H9 (cell line): ENCODE measurements around the gene KCNK10. TPM values are rescaled to one million over a fixed set of nuclear protein-coding genes. Genes with fewer than 3 reads are reported as not detected.

ENCODE experiments used
- DNase-seq: peaks from one replicate; pipeline ENCODE4 v3.0.0-alpha.2; 2017
- H2AFZ ChIP-seq: one replicate; pipeline ENCODE4 v1.6.1; 2013; ENCODE audit warnings: mild to moderate bottlenecking, low read length, control low read depth, moderate library complexity
- H2AK5ac ChIP-seq: 2 replicates; pipeline ENCODE4 v1.6.1; 2013; ENCODE audit warnings: low read length, control low read depth, mixed read lengths; ENCODE audit not compliant: insufficient read length
- H2BK120ac ChIP-seq: one replicate; pipeline ENCODE4 v1.6.1; 2013; ENCODE audit warnings: low read depth, mild to moderate bottlenecking, low read length, control low read depth, inconsistent platforms; ENCODE audit not compliant: poor library complexity, severe bottlenecking
- H2BK12ac ChIP-seq: 2 replicates; pipeline ENCODE4 v1.6.1; 2013; ENCODE audit warnings: low read length, control low read depth, mixed read lengths, low read depth; ENCODE audit not compliant: insufficient read length
- H2BK15ac ChIP-seq: 2 replicates; pipeline ENCODE4 v1.6.1; 2013; ENCODE audit warnings: low read depth, low read length, control low read depth
- H2BK20ac ChIP-seq: one replicate; pipeline ENCODE4 v1.6.1; 2013; ENCODE audit warnings: low read depth, mild to moderate bottlenecking, low read length, control low read depth, inconsistent platforms; ENCODE audit not compliant: poor library complexity, severe bottlenecking
- H2BK5ac ChIP-seq: 2 replicates; pipeline ENCODE4 v1.6.1; 2013; ENCODE audit warnings: low read length, control low read depth, mixed read lengths; ENCODE audit not compliant: insufficient read length
- H3K14ac ChIP-seq: 2 replicates; pipeline ENCODE4 v1.6.1; 2013; ENCODE audit warnings: low read length, control low read depth; ENCODE audit not compliant: insufficient read depth
- H3K18ac ChIP-seq: 2 replicates; pipeline ENCODE4 v1.6.1; 2013; ENCODE audit warnings: low read depth, mild to moderate bottlenecking, mixed read lengths, low read length, control low read depth; ENCODE audit not compliant: insufficient read length
- H3K23ac ChIP-seq: 2 replicates; pipeline ENCODE4 v1.6.1; 2013; ENCODE audit warnings: low read length, control low read depth, mixed read lengths, low read depth; ENCODE audit not compliant: insufficient read length
- H3K23me2 ChIP-seq: 2 replicates; pipeline ENCODE4 v1.6.1; 2013; ENCODE audit warnings: low read depth, mild to moderate bottlenecking, mixed read lengths, low read length, control low read depth; ENCODE audit not compliant: insufficient read length, poor library complexity, severe bottlenecking
- H3K27ac ChIP-seq: 2 replicates; pipeline ENCODE4 v1.5.1; 2013; ENCODE audit warnings: low read length, control low read depth, mixed read lengths, low read depth; ENCODE audit not compliant: insufficient read length
- H3K27me3 ChIP-seq: 2 replicates; pipeline ENCODE4 v1.6.1; 2013; ENCODE audit warnings: low read length, control low read depth, inconsistent platforms; ENCODE audit not compliant: insufficient read depth
- H3K4ac ChIP-seq: 2 replicates; pipeline ENCODE4 v1.6.1; 2013; ENCODE audit warnings: low read depth, mild to moderate bottlenecking, control low read depth, inconsistent platforms, low read length, moderate library complexity
- H3K4me1 ChIP-seq: 2 replicates; pipeline ENCODE4 v1.6.1; 2013; ENCODE audit warnings: low read length, control low read depth, inconsistent platforms; ENCODE audit not compliant: insufficient read depth
- H3K4me2 ChIP-seq: 2 replicates; pipeline ENCODE4 v1.6.1; 2013; ENCODE audit warnings: low read length, control low read depth, mixed read lengths; ENCODE audit not compliant: insufficient read length, insufficient read depth
- H3K56ac ChIP-seq: 2 replicates; pipeline ENCODE4 v1.6.1; 2013; ENCODE audit warnings: low read depth, mild to moderate bottlenecking, mixed read lengths, low read length, control low read depth; ENCODE audit not compliant: insufficient read length
- H3K79me1 ChIP-seq: 2 replicates; pipeline ENCODE4 v1.6.1; 2013; ENCODE audit warnings: low read depth, mild to moderate bottlenecking, moderate library complexity, low read length, control low read depth, inconsistent platforms; ENCODE audit not compliant: insufficient read depth, poor library complexity, severe bottlenecking
- H3K79me2 ChIP-seq: 2 replicates; pipeline ENCODE4 v1.6.1; 2013; ENCODE audit warnings: low read length, control low read depth, inconsistent platforms; ENCODE audit not compliant: insufficient read depth
- H3K9ac ChIP-seq: 2 replicates; pipeline ENCODE4 v1.6.1; 2013; ENCODE audit warnings: low read length, control low read depth, mixed read lengths; ENCODE audit not compliant: insufficient read length; ENCODE audit errors: extremely low read depth
- H3K9me3 ChIP-seq: one replicate; pipeline ENCODE4 v1.6.1; 2013; ENCODE audit warnings: low read depth, low read length, inconsistent platforms; ENCODE audit not compliant: control insufficient read depth
- H3T11ph ChIP-seq: one replicate; pipeline ENCODE4 v1.6.1; 2013; ENCODE audit warnings: mild to moderate bottlenecking, low read length, control low read depth, inconsistent platforms
- H4K20me1 ChIP-seq: one replicate; pipeline ENCODE4 v1.6.1; 2013; ENCODE audit not compliant: control insufficient read depth, insufficient read length, insufficient read depth
- H4K5ac ChIP-seq: 2 replicates; pipeline ENCODE4 v1.6.1; 2013; ENCODE audit warnings: low read depth, mild to moderate bottlenecking, mixed read lengths, low read length, control low read depth; ENCODE audit not compliant: insufficient read length
- H4K8ac ChIP-seq: replicated peaks from 2 replicates; pipeline ENCODE4 v1.6.1; 2013; ENCODE audit warnings: low read length, control low read depth, mixed read lengths, low read depth; ENCODE audit not compliant: insufficient read length
- H4K91ac ChIP-seq: 2 replicates; pipeline ENCODE4 v1.6.1; 2013; ENCODE audit warnings: low read depth, mild to moderate bottlenecking, moderate library complexity, mixed read lengths, low read length, control low read depth; ENCODE audit not compliant: insufficient read length
- H3K27ac Mint-ChIP-seq, 3 experiments: 2 replicates in 2 of 3; 3 replicates in 1 of 3; pipeline ENCODE4 v1.8.0; 2020 to 2021; ENCODE audit warnings: mixed read lengths in 3 of 3, mild to moderate bottlenecking in 1 of 3, moderate library complexity in 1 of 3
- H3K27me3 Mint-ChIP-seq: 2 replicates; pipeline ENCODE4 v1.8.0; 2021; ENCODE audit warnings: low read depth, mild to moderate bottlenecking, moderate library complexity, mixed read lengths
- H3K36me3 Mint-ChIP-seq, 3 experiments: 2 replicates in 2 of 3; 3 replicates in 1 of 3; pipeline ENCODE4 v1.8.0; 2020 to 2021; ENCODE audit warnings: low read depth in 3 of 3, mixed read lengths in 3 of 3; ENCODE audit not compliant: insufficient read depth in 1 of 3
- H3K4me1 Mint-ChIP-seq, 2 experiments: 2 replicates each; pipeline ENCODE4 v1.8.0; 2020; ENCODE audit warnings: mixed read lengths in 2 of 2
- H3K4me3 Mint-ChIP-seq, 2 experiments: 2 replicates in 1 of 2; 3 replicates in 1 of 2; pipeline ENCODE4 v1.8.0; 2020 to 2021; ENCODE audit warnings: mild to moderate bottlenecking in 2 of 2, mixed read lengths in 2 of 2, moderate library complexity in 1 of 2
- H3K9me3 Mint-ChIP-seq, 2 experiments: 2 replicates in 1 of 2; 3 replicates in 1 of 2; pipeline ENCODE4 v1.8.0; 2020; ENCODE audit warnings: mild to moderate bottlenecking in 2 of 2, mixed read lengths in 2 of 2, moderate library complexity in 1 of 2
- CTCF ChIP-seq: fragments of 200-600 bp; sonication (generic); conservative IDR thresholded peaks from 3 replicates; pipeline ENCODE4 v1.8.0; 2021; ENCODE audit warnings: antibody characterized with exemption, mild to moderate bottlenecking
- WGBS: extraction: QIAGEN DNeasy Blood & Tissue Kit; methylation state at CpG from one replicate; pipeline ENCODE4 v1.1.7; 2013; ENCODE audit warnings: missing lambda C conversion rate, low lambda C conversion rate, mixed read lengths; ENCODE audit not compliant: insufficient read length; ENCODE audit errors: extremely low coverage; 5-methylcytosine and 5-hydroxymethylcytosine counted together
- total RNA-seq: library from RNA; stranded (reverse); gene quantifications from 2 replicates; pipeline ENCODE4 v1.2.1, GENCODE V29; 2021

Gene KCNK10
- total RNA-seq, 1 experiment from 2014 or later: 0.33 TPM

GRCh38 chr14:88209273-88209672, 113.8 kb downstream of the KCNK10 start:
- Histone ChIP-seq H3K18ac (no peak overlapping the region), H4K91ac (no peak overlapping the region), H3K79me1 (no peaks in the 10 kb centered on the region), H3K4me1 (no peaks in the 10 kb centered on the region), H2BK20ac (no peak overlapping the region), H3K4me2 (no peak overlapping the region), H3K4ac (no peak overlapping the region), H2AFZ (no peak overlapping the region), H2BK12ac (no peak overlapping the region), H3K27me3 (no peaks in the 10 kb centered on the region), H2BK5ac (no peak overlapping the region), H2AK5ac (no peak overlapping the region), H3K23ac (no peak overlapping the region), H3T11ph (no peak overlapping the region), H4K5ac (no peak overlapping the region), H3K79me2 (no peaks in the 10 kb centered on the region), H4K8ac (no peak overlapping the region), H3K23me2 (no peaks in the 10 kb centered on the region), H2BK120ac (no peak overlapping the region), H4K20me1 (no peaks in the 10 kb centered on the region), H2BK15ac (no peak overlapping the region), H3K9ac (no peak overlapping the region), H3K27ac (no peak overlapping the region), H3K9me3 (no peaks in the 10 kb centered on the region), H3K56ac (no peak overlapping the region), H3K14ac (no peak overlapping the region)
- Mint-ChIP-seq H3K27me3 (no peaks in the 10 kb centered on the region; the same call in 1 of the 2 replicates), H3K9me3 (no peaks in the 10 kb centered on the region), H3K4me1 (peaks cover 4 to 5% of the 10 kb centered on the region in 2 experiments; a peak in 1 of 4 replicates), H3K27ac (peak overlapping the region in 1 of 3 experiments; percentile 31; a peak in 1 of 7 replicates), H3K4me3 (no peak overlapping the region), H3K36me3 (no peaks in the 10 kb centered on the region)
- TF ChIP-seq CTCF: no peak
- no peak for DNase-seq
- no CpG with 5 or more reads among the region's 17 CpGs for WGBS
